ENCODE measurements around the gene SSH2. TPM values are rescaled to one million over a fixed set of nuclear protein-coding genes. Genes with fewer than 3 reads are reported as not detected.

Gene SSH2
- polyA plus RNA-seq, 1 donor from 2014 or later: 16.6 TPM

DNA sequence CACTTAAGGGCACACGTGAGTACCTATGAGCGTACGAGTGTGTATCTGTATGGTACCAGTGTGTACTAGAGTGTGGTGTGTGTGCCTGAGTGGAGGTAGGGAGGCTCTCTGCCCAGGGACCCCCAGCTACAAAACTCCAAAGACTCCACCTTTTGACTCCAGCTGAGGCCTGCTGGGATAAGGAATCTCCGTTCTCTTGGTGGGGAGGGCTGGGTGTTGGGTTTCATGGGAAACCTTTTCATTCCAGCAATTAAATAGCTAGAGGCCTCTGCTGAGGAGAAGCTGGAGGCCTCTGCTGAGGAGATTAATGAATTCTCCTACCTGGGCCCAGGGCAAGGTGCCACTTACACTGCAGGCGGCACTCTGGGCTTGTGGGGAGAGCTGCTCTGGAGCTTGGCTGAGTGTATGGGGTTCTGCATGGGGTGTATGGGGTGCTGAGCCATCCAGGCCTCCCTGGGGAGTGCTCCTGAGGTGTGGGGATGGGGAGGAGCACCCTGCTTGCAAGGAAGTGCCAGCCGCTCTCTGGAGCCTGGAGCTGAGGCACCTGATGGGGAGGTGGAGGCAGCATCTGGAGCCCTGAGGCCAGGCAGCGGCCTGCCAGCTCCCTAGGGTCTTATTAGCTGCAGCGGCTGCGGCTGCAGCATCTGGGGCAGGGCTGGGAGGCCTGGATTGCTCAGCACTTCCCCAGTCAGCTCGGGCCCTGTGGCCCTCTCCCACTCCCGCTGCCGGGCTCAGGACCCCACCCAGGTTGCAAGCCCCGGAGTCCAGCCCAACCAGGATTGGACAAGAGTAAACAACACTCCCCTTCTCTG, 332.5 kb downstream of the SSH2 start:
- Histone ChIP-seq H2AFZ (ENCODE audit: low read depth, low read length) (no peak overlapping the region), H3K4me3 (ENCODE audit: low read length) (peak overlapping the region; percentile 91), H3K9me3 (ENCODE audit: low read length) (no peaks in the 10 kb centered on the region), H3K79me2 (replicated peaks; ENCODE audit: insufficient read depth, low read length) (peaks cover 47% of the 10 kb centered on the region), H4K20me1 (ENCODE audit: insufficient read depth) (peaks cover 11% of the 10 kb centered on the region), H3K27ac (ENCODE audit: low read length) (no peak overlapping the region), H3F3A (ENCODE audit: insufficient read depth, low read length, poor library complexity, severe bottlenecking) (no peaks in the 10 kb centered on the region), H3K9ac (ENCODE audit: low read length) (no peak overlapping the region), H3K9me2 (ENCODE audit: insufficient read depth, low read length) (no peaks in the 10 kb centered on the region), H3K4me2 (ENCODE audit: low read length) (no peak overlapping the region), H3K27me3 (ENCODE audit: insufficient read depth, low read depth, low read length) (no peaks in the 10 kb centered on the region), H3K36me3 (ENCODE audit: insufficient read depth, low read length) (no peaks in the 10 kb centered on the region)
- TF ChIP-seq EP300 (conservative IDR thresholded peaks at IDR 0.05; ENCODE audit: poor library complexity, severe bottlenecking) (no peak), POLR2AphosphoS5 (IDR thresholded peaks at IDR 0.05) (no peak)

DNA sequence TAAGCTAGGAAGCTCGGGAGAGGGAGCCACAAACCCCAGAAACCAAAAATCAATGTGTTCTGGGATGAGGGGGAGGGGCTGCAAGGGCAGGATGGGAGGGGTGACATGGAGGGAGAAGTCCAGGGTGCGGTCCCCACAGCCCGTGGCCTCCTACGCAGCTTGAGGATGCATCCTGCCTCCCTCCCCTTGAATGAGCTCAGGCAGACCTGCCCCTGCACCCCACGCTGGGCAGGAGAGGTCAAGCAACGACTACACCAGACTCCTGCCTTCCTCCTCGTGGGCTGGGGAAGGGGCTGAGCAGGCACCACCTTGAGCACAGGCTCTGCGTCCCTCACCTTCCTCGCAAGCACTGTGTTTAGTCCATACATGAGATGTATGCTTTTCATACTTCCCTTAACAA, 333.2 kb downstream of the SSH2 start:
- Histone ChIP-seq H3K79me2 (replicated peaks; ENCODE audit: insufficient read depth, low read length) (peaks cover 44% of the 10 kb centered on the region), H3K9me2 (ENCODE audit: insufficient read depth, low read length) (no peaks in the 10 kb centered on the region), H3K36me3 (ENCODE audit: insufficient read depth, low read length) (no peaks in the 10 kb centered on the region), H3F3A (ENCODE audit: insufficient read depth, low read length, poor library complexity, severe bottlenecking) (peaks cover 2% of the 10 kb centered on the region), H4K20me1 (ENCODE audit: insufficient read depth) (peaks cover 11% of the 10 kb centered on the region), H3K9ac (ENCODE audit: low read length) (no peak overlapping the region), H3K27ac (ENCODE audit: low read length) (no peak overlapping the region), H3K9me3 (ENCODE audit: low read length) (no peaks in the 10 kb centered on the region), H3K4me3 (ENCODE audit: low read length) (peak overlapping the region; percentile 91), H2AFZ (ENCODE audit: low read depth, low read length) (no peak overlapping the region), H3K4me2 (ENCODE audit: low read length) (no peak overlapping the region), H3K27me3 (ENCODE audit: insufficient read depth, low read depth, low read length) (no peaks in the 10 kb centered on the region)
- TF ChIP-seq POLR2AphosphoS5 (IDR thresholded peaks at IDR 0.05) (no peak), EZH2 (IDR thresholded peaks at IDR 0.05; ENCODE audit: borderline replicate concordance, insufficient read depth, low read length, poor library complexity, severe bottlenecking) (no peak), EP300 (conservative IDR thresholded peaks at IDR 0.05; ENCODE audit: poor library complexity, severe bottlenecking) (no peak), MXI1 (conservative IDR thresholded peaks at IDR 0.05; ENCODE audit: poor library complexity, severe bottlenecking) (no peak), TAF1 (IDR thresholded peaks at IDR 0.05; ENCODE audit: low read depth) (no peak), SMC3 (conservative IDR thresholded peaks at IDR 0.05; ENCODE audit: poor library complexity) (no peak), RAD21 (conservative IDR thresholded peaks at IDR 0.05) (no peak)
- TF ChIP-seq, protein P1, sequence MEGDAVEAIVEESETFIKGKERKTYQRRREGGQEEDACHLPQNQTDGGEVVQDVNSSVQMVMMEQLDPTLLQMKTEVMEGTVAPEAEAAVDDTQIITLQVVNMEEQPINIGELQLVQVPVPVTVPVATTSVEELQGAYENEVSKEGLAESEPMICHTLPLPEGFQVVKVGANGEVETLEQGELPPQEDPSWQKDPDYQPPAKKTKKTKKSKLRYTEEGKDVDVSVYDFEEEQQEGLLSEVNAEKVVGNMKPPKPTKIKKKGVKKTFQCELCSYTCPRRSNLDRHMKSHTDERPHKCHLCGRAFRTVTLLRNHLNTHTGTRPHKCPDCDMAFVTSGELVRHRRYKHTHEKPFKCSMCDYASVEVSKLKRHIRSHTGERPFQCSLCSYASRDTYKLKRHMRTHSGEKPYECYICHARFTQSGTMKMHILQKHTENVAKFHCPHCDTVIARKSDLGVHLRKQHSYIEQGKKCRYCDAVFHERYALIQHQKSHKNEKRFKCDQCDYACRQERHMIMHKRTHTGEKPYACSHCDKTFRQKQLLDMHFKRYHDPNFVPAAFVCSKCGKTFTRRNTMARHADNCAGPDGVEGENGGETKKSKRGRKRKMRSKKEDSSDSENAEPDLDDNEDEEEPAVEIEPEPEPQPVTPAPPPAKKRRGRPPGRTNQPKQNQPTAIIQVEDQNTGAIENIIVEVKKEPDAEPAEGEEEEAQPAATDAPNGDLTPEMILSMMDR (IDR thresholded peaks at IDR 0.05; ENCODE audit: poor library complexity, severe bottlenecking): no peak

DNA sequence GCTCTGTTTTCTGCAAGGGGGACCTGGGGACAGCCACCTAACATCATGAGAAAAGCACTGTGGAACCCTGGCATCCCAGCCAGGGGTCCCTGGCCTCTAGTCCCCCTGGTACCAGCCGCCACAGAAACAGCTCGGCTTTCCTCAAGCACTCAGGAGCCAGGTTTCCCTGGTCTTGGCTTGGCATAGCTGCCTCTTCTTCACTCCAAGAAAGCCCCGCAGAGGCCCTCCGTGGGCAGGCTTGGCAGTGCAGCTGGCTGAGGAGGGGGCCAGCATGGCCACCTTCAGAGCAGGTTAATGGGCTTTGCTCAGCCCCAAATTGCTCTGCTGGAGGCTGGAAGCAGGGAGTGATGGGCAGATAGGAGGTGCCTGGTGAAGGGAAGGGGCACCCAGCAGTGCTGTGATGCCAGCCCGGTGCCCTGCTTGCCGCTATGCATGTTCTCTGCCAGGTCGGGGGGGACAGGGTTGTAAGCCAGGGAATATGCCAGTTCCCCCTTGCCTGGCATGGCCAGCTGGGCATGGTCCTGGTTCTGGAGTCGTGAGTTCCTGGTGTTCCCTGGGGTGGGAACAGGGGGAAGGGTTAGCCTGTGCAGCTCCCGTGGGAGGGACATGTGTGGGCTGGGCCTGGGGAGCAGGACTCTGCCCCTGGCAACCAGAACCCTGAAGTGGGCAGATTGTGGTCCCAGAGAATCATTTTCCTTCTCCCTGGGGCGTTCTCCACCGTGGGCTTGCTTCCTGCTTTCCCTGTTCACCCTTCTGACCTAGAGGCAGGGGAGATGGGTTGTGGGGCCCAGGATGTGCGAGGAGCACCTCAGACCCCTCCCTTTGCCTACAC, 333.9 kb downstream of the SSH2 start:
- Histone ChIP-seq H3K9me2 (ENCODE audit: insufficient read depth, low read length) (no peaks in the 10 kb centered on the region), H3K4me3 (ENCODE audit: low read length) (peak overlapping the region; percentile 91), H3K9ac (ENCODE audit: low read length) (no peak overlapping the region), H3K27ac (ENCODE audit: low read length) (no peak overlapping the region), H3K9me3 (ENCODE audit: low read length) (no peaks in the 10 kb centered on the region), H2AFZ (ENCODE audit: low read depth, low read length) (no peak overlapping the region), H3K4me2 (ENCODE audit: low read length) (no peak overlapping the region), H3F3A (ENCODE audit: insufficient read depth, low read length, poor library complexity, severe bottlenecking) (peaks cover 2% of the 10 kb centered on the region), H3K36me3 (ENCODE audit: insufficient read depth, low read length) (no peaks in the 10 kb centered on the region), H3K79me2 (replicated peaks; ENCODE audit: insufficient read depth, low read length) (peaks cover 39% of the 10 kb centered on the region), H3K27me3 (ENCODE audit: insufficient read depth, low read depth, low read length) (no peaks in the 10 kb centered on the region), H4K20me1 (ENCODE audit: insufficient read depth) (peaks cover 11% of the 10 kb centered on the region)
- TF ChIP-seq EP300 (conservative IDR thresholded peaks at IDR 0.05; ENCODE audit: poor library complexity, severe bottlenecking) (no peak), RAD21 (conservative IDR thresholded peaks at IDR 0.05) (no peak), MXI1 (conservative IDR thresholded peaks at IDR 0.05; ENCODE audit: poor library complexity, severe bottlenecking) (no peak), TAF1 (IDR thresholded peaks at IDR 0.05; ENCODE audit: low read depth) (no peak), SMC3 (conservative IDR thresholded peaks at IDR 0.05; ENCODE audit: poor library complexity) (no peak), POLR2AphosphoS5 (IDR thresholded peaks at IDR 0.05) (no peak), EZH2 (IDR thresholded peaks at IDR 0.05; ENCODE audit: borderline replicate concordance, insufficient read depth, low read length, poor library complexity, severe bottlenecking) (no peak)
- TF ChIP-seq, protein P2, sequence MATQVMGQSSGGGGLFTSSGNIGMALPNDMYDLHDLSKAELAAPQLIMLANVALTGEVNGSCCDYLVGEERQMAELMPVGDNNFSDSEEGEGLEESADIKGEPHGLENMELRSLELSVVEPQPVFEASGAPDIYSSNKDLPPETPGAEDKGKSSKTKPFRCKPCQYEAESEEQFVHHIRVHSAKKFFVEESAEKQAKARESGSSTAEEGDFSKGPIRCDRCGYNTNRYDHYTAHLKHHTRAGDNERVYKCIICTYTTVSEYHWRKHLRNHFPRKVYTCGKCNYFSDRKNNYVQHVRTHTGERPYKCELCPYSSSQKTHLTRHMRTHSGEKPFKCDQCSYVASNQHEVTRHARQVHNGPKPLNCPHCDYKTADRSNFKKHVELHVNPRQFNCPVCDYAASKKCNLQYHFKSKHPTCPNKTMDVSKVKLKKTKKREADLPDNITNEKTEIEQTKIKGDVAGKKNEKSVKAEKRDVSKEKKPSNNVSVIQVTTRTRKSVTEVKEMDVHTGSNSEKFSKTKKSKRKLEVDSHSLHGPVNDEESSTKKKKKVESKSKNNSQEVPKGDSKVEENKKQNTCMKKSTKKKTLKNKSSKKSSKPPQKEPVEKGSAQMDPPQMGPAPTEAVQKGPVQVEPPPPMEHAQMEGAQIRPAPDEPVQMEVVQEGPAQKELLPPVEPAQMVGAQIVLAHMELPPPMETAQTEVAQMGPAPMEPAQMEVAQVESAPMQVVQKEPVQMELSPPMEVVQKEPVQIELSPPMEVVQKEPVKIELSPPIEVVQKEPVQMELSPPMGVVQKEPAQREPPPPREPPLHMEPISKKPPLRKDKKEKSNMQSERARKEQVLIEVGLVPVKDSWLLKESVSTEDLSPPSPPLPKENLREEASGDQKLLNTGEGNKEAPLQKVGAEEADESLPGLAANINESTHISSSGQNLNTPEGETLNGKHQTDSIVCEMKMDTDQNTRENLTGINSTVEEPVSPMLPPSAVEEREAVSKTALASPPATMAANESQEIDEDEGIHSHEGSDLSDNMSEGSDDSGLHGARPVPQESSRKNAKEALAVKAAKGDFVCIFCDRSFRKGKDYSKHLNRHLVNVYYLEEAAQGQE (IDR thresholded peaks at IDR 0.05; ENCODE audit: borderline replicate concordance): no peak
- TF ChIP-seq, protein P1 (IDR thresholded peaks at IDR 0.05; ENCODE audit: poor library complexity, severe bottlenecking): no peak

Measured in neural cell (in vitro differentiated cells).